Astrocyte (in vitro differentiated cells and primary cell): ENCODE data around the gene ENHO. TPM values are rescaled to one million over a fixed set of nuclear protein-coding genes. Genes with fewer than 3 reads are reported as not detected.

ENCODE experiments used
- DNase-seq: peaks from one replicate; pipeline ENCODE4 v3.0.0-alpha.2; 2010; ENCODE audit warnings: low read depth
- FAIRE-seq: peaks from 2 replicates; lab custom pipeline; 2011; peaks lifted over from hg19 to GRCh38; lab: Jason Lieb, UNC
- H2AFZ ChIP-seq: 2 replicates; pipeline ENCODE4 v1.6.0; 2012; ENCODE audit warnings: low read depth, low read length, inconsistent platforms
- H3K27ac ChIP-seq: 2 replicates; pipeline ENCODE4 v1.5.1; 2011; ENCODE audit warnings: low read depth, low read length, inconsistent platforms
- H3K27me3 ChIP-seq: 2 replicates; pipeline ENCODE4 v1.6.0; 2011; ENCODE audit warnings: low read length, inconsistent platforms; ENCODE audit not compliant: insufficient read depth
- H3K36me3 ChIP-seq: 2 replicates; pipeline ENCODE4 v1.5.1; 2011; ENCODE audit warnings: low read length, inconsistent platforms; ENCODE audit not compliant: insufficient read depth
- H3K4me1 ChIP-seq: 2 replicates; pipeline ENCODE4 v1.5.1; 2011; ENCODE audit warnings: low read length, inconsistent platforms; ENCODE audit not compliant: insufficient read depth
- H3K4me2 ChIP-seq: 2 replicates; pipeline ENCODE4 v1.6.0; 2012; ENCODE audit warnings: low read length, inconsistent platforms
- H3K4me3 ChIP-seq: 2 replicates; pipeline ENCODE4 v1.5.1; 2011; ENCODE audit warnings: low read depth, mild to moderate bottlenecking, low read length, inconsistent platforms; ENCODE audit not compliant: insufficient read depth
- H3K79me2 ChIP-seq: 2 replicates; pipeline ENCODE4 v1.6.0; 2012; ENCODE audit warnings: mild to moderate bottlenecking, low read length, inconsistent platforms; ENCODE audit not compliant: insufficient read depth
- H3K9ac ChIP-seq: 2 replicates; pipeline ENCODE4 v1.6.0; 2012; ENCODE audit warnings: mild to moderate bottlenecking, low read length, inconsistent platforms
- H3K9me3 ChIP-seq: 2 replicates; pipeline ENCODE4 v1.5.1; 2012; ENCODE audit warnings: low read depth, mild to moderate bottlenecking, low read length, inconsistent platforms; ENCODE audit not compliant: insufficient read depth
- H4K20me1 ChIP-seq: 2 replicates; pipeline ENCODE4 v1.6.0; 2012; ENCODE audit warnings: low read length, inconsistent platforms; ENCODE audit not compliant: insufficient read depth
- H3K27ac Mint-ChIP-seq: one replicate; pipeline ENCODE4 v1.8.0; 2021; ENCODE audit warnings: mild to moderate bottlenecking, mixed read lengths; ENCODE audit not compliant: unreplicated experiment
- H3K27me3 Mint-ChIP-seq: one replicate; pipeline ENCODE4 v1.8.0; 2021; ENCODE audit warnings: low read depth, mixed read lengths; ENCODE audit not compliant: unreplicated experiment
- H3K36me3 Mint-ChIP-seq: one replicate; pipeline ENCODE4 v1.8.0; 2021; ENCODE audit warnings: low read depth, mixed read lengths; ENCODE audit not compliant: unreplicated experiment
- H3K4me1 Mint-ChIP-seq: one replicate; pipeline ENCODE4 v1.8.0; 2021; ENCODE audit warnings: low read depth, mixed read lengths; ENCODE audit not compliant: unreplicated experiment
- H3K4me3 Mint-ChIP-seq: one replicate; pipeline ENCODE4 v1.8.0; 2021; ENCODE audit warnings: mild to moderate bottlenecking, moderate library complexity, mixed read lengths; ENCODE audit not compliant: unreplicated experiment
- H3K9me3 Mint-ChIP-seq: one replicate; pipeline ENCODE4 v1.8.0; 2021; ENCODE audit warnings: mild to moderate bottlenecking, mixed read lengths; ENCODE audit not compliant: unreplicated experiment
- EZH2 ChIP-seq: IDR thresholded peaks from 2 replicates; pipeline ENCODE4 v1.6.1; 2012; ENCODE audit warnings: mild to moderate bottlenecking, low read length, inconsistent platforms; ENCODE audit not compliant: insufficient read depth
- total RNA-seq: library from RNA; stranded (reverse); gene quantifications from 2 replicates; pipeline ENCODE4 v1.2.1, GENCODE V29; 2021
- TF ChIP-seq, protein P1 (sequence below): IDR thresholded peaks from 2 replicates; pipeline ENCODE4 v1.5.1; 2011; ENCODE audit warnings: low read depth, mild to moderate bottlenecking, inconsistent platforms, low read length, moderate library complexity; ENCODE audit not compliant: insufficient read depth

Gene ENHO
- total RNA-seq, 1 donor from 2014 or later, result 1.1 TPM

DNA sequence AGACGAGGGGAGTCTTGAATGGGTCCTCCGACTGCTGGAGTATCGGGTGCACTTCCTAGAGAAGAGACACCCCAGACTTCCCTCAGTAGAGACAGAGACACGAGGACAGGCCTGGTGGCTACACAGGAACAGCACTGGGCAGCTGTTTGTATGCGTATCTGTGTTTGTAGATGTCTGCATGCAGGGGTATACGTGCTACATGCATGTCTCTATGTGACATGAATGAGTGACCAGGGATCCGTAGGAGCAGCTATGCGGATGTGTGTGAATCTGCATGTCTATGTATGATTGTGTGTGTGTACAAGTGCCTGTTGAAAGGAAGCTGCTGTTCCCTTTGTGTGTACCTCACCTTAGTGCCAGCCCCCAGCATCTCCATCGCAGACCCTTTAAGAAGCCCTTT is 35.6 kb upstream of the ENHO start:
- no peak overlapping the region for H3K4me3 ChIP-seq
- FAIRE-seq, result no peak
- H3K27me3 Mint-ChIP-seq, result peaks cover 25% of the 10 kb centered on the region

DNA sequence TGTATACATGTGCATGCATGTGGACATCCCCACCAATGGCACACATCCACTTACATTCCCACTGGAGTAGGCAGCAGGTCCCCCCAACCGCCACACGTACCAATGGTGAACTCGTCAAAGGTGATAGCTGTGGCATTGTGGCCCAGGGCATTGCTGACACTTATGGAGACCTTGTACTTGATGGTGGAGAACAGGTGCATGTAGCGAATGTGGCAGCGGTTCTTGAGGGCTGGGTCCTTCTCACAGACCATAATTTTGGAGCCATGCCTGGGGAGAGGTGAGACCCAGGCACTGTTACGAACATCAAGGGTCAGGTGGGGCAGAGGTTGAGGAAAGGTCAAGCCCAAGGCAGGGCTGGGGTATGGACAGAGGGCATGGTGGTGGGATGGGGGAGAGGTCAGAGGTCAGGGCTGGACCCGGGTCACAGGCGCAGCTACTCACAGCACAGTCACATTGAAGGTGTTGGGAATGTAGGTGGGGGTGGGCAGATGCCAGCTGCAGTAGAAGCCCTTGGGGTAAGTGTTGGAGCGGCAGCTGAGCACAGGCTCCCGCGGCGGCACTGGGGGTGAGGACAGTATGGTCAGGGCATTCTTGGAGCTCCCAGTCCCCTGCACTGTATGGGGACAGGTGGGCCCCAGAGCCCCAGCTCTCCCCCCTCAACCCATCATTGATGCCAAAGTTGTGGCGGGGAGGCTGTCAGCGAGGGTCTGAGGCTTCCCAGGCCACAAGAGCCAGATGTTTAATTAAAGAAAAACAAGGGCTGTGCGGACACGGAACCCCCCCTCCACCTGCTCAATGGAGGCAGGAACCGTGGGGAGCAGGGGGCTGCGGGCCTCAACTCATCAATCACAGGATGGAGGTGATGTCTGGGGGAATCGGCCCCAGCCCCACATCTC is 34.9 kb upstream of the ENHO start:
- Histone ChIP-seq H3K4me3 (no peak overlapping the region), H3K4me2 (no peak overlapping the region), H3K79me2 (no peaks in the 10 kb centered on the region), H4K20me1 (no peaks in the 10 kb centered on the region), H3K4me1 (peaks cover 8% of the 10 kb centered on the region), H3K27ac (no peak overlapping the region), H3K27me3 (peaks cover 8% of the 10 kb centered on the region), H3K36me3 (no peaks in the 10 kb centered on the region), H3K9ac (no peak overlapping the region), H3K9me3 (no peaks in the 10 kb centered on the region), H2AFZ (no peak overlapping the region)
- Mint-ChIP-seq H3K9me3 (peaks cover under 1% of the 10 kb centered on the region), H3K27ac (no peak overlapping the region), H3K27me3 (peaks cover 23% of the 10 kb centered on the region), H3K4me1 (peaks cover 26% of the 10 kb centered on the region), H3K36me3 (peaks cover 8% of the 10 kb centered on the region), H3K4me3 (no peak overlapping the region)
- TF ChIP-seq, protein P1, sequence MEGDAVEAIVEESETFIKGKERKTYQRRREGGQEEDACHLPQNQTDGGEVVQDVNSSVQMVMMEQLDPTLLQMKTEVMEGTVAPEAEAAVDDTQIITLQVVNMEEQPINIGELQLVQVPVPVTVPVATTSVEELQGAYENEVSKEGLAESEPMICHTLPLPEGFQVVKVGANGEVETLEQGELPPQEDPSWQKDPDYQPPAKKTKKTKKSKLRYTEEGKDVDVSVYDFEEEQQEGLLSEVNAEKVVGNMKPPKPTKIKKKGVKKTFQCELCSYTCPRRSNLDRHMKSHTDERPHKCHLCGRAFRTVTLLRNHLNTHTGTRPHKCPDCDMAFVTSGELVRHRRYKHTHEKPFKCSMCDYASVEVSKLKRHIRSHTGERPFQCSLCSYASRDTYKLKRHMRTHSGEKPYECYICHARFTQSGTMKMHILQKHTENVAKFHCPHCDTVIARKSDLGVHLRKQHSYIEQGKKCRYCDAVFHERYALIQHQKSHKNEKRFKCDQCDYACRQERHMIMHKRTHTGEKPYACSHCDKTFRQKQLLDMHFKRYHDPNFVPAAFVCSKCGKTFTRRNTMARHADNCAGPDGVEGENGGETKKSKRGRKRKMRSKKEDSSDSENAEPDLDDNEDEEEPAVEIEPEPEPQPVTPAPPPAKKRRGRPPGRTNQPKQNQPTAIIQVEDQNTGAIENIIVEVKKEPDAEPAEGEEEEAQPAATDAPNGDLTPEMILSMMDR, result no peak
- TF ChIP-seq EZH2, result no peak
- DNase-seq, result no peak
- no peak for FAIRE-seq

More for the DNA sequence above, 35.6 kb upstream of the ENHO start:
- no peak for DNase-seq
- TF ChIP-seq EZH2, result no peak
- TF ChIP-seq, protein P1, result no peak
- Mint-ChIP-seq H3K27ac (no peak overlapping the region), H3K36me3 (peaks cover 14% of the 10 kb centered on the region), H3K4me1 (peaks cover 26% of the 10 kb centered on the region), H3K4me3 (no peak overlapping the region), H3K9me3 (peaks cover 4% of the 10 kb centered on the region)
- no peak overlapping the region for H2AFZ ChIP-seq
- no peak overlapping the region for H3K4me2 ChIP-seq
- peaks cover 4% of the 10 kb centered on the region for H3K27me3 ChIP-seq
- no peak overlapping the region for H3K27ac ChIP-seq
- peaks cover 8% of the 10 kb centered on the region for H3K4me1 ChIP-seq
- no peaks in the 10 kb centered on the region for H3K79me2 ChIP-seq
- no peaks in the 10 kb centered on the region for H3K36me3 ChIP-seq
- H3K9me3 ChIP-seq, result no peaks in the 10 kb centered on the region
- no peak overlapping the region for H3K9ac ChIP-seq
- no peaks in the 10 kb centered on the region for H4K20me1 ChIP-seq

DNA sequence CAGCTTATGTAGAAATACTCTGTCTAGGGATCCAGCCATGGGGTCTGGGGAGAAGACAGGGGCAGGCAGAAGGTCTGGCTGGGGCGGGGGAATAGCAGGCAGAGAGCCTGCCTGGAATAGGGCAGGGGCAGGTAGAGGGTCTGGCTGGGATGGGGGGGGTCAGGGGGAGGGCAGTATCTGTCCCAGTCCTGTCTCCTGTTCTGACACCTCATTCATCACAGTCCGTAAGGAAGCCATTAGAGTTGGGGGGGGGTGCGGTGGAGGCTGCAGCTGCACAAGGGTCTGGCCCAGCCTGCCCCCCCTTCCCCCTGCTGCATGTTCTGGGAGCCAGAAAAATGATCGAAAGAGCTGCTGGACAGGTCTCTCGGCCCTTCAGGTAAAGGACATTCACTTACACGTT is 34.2 kb upstream of the ENHO start:
- no peak overlapping the region for H3K27ac Mint-ChIP-seq
- H3K27me3 Mint-ChIP-seq, result peaks cover 27% of the 10 kb centered on the region
- H3K4me3 Mint-ChIP-seq, result no peak overlapping the region
- no peaks in the 10 kb centered on the region for H4K20me1 ChIP-seq
- H3K4me1 Mint-ChIP-seq, result peaks cover 26% of the 10 kb centered on the region
- H3K4me2 ChIP-seq, result no peak overlapping the region
- no peak overlapping the region for H3K4me3 ChIP-seq
- H3K36me3 Mint-ChIP-seq, result peaks cover 5% of the 10 kb centered on the region
- no peak overlapping the region for H2AFZ ChIP-seq
- FAIRE-seq (no peak), DNase-seq (no peak)
- no peaks in the 10 kb centered on the region for H3K9me3 Mint-ChIP-seq
- no peaks in the 10 kb centered on the region for H3K79me2 ChIP-seq
- H3K4me1 ChIP-seq, result peaks cover 8% of the 10 kb centered on the region
- no peak overlapping the region for H3K27ac ChIP-seq
- TF ChIP-seq, protein P1, result no peak
- TF ChIP-seq EZH2, result no peak
- H3K9me3 ChIP-seq, result no peaks in the 10 kb centered on the region
- H3K27me3 ChIP-seq, result peaks cover 8% of the 10 kb centered on the region
- H3K36me3 ChIP-seq, result no peaks in the 10 kb centered on the region
- H3K9ac ChIP-seq, result no peak overlapping the region
